ENCODE results near the gene ITIH3.

ITIH3 gene

DNA sequence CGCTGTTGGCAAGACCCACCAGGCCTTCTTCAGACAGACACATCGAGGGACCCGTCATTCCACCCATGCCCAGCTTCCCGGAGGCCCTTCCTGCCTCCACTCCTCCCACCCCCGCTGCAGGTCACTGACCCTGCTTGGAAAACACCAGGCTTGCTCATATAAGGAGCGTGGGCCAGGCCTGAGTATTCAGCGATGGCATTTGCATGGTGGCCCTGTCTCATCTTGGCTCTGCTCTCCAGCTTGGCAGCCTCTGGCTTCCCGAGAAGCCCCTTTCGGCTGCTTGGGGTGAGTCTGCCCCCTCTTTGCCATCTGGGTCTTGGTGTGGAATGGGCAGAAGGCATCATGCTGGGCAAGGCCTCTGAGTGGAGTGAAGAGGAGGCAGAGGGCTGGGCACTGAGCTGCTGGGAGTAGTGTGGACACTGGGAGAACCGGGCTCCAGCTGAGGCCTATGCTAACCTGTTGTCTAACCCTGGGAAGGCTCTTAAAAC is at the start of gene ITIH3:
ITIH3 (plus strand) TSS at position 185 of the 488 bp plus-strand sequence; CDS start at position 193, 8 bp downstream.
- H3K36me3 ChIP-seq (ENCODE audit: insufficient read depth, low read length), result no peaks in the 10 kb centered on the region
- H3K79me2 ChIP-seq (ENCODE audit: control insufficient read depth, insufficient read depth, low read length, unreplicated experiment), result no peaks in the 10 kb centered on the region
- H3K4me3 ChIP-seq (ENCODE audit: low read depth, low read length), result no peak within 1 kb of the TSS
- no peak within 1 kb of the TSS for H3K27ac ChIP-seq (ENCODE audit: low read depth, low read length)
- no peaks in the 10 kb centered on the region for H3K27me3 ChIP-seq (ENCODE audit: insufficient read depth, low read length)
- no peak within 1 kb of the TSS for H2AFZ ChIP-seq (ENCODE audit: low read length, unreplicated experiment)
- no peaks in the 10 kb centered on the region for H3K4me1 ChIP-seq (ENCODE audit: control insufficient read depth, insufficient read depth, low read length, unreplicated experiment)

GRCh38 chr3:52752045-52752660 is 42.4 kb upstream of the ITIH3 start:
- no peak overlapping the region for H3K27ac ChIP-seq (ENCODE audit: low read depth, low read length)
- no peak overlapping the region for H2AFZ ChIP-seq (ENCODE audit: low read length, unreplicated experiment)
- H3K79me2 ChIP-seq (ENCODE audit: control insufficient read depth, insufficient read depth, low read length, unreplicated experiment), result no peaks in the 10 kb centered on the region
- peaks cover 22% of the 10 kb centered on the region for H3K36me3 ChIP-seq (ENCODE audit: insufficient read depth, low read length)
- no peak overlapping the region for H3K4me3 ChIP-seq (ENCODE audit: low read depth, low read length)
- no peaks in the 10 kb centered on the region for H3K4me1 ChIP-seq (ENCODE audit: control insufficient read depth, insufficient read depth, low read length, unreplicated experiment)
- H3K27me3 ChIP-seq (ENCODE audit: insufficient read depth, low read length), result no peaks in the 10 kb centered on the region

DNA sequence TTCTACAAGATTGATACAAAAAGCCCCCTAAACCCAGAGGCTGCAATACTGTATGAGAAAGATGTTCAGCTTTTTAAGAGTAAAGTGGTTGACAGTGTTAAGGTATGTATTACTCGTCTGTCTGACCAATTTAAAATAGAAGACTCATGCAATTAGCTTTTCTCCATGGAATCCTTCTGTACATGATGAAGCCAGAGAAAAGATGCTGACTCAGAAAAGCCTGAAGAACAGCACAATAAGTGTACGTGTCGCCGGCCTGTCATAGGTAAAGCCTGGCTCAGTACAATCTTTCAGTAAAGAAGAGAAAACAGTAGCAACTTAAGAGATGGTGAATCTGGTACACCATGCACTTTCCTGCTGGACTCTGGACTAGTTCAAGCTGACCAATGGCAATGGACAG is 40.2 kb upstream of the ITIH3 start:
- Histone ChIP-seq H3K4me3 (ENCODE audit: low read depth, low read length) (no peak overlapping the region), H2AFZ (ENCODE audit: low read length, unreplicated experiment) (no peak overlapping the region), H3K79me2 (ENCODE audit: control insufficient read depth, insufficient read depth, low read length, unreplicated experiment) (no peaks in the 10 kb centered on the region), H3K36me3 (ENCODE audit: insufficient read depth, low read length) (peaks cover 21% of the 10 kb centered on the region), H3K4me1 (ENCODE audit: control insufficient read depth, insufficient read depth, low read length, unreplicated experiment) (no peaks in the 10 kb centered on the region), H3K27me3 (ENCODE audit: insufficient read depth, low read length) (no peaks in the 10 kb centered on the region), H3K27ac (ENCODE audit: low read depth, low read length) (no peak overlapping the region)

DNA sequence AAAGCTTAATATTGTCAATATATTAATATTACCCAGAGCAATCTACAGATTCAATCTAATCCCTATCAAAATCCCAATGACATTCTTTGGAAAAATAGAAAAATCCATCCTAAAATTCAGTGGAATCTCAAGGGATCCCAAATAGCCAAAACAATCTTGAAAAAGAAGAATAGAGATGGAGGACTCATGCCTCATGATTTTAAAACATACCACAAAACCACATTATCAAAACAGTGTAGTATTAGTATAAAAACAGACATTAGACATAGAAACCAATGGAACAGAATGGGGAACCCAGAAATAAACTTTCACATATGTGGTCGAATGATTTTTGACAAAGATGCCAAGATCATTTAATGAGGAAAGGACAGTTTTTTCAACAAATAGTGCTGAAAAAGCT is 38.5 kb upstream of the ITIH3 start:
- H3K36me3 ChIP-seq (ENCODE audit: insufficient read depth, low read length), result peaks cover 31% of the 10 kb centered on the region
- no peaks in the 10 kb centered on the region for H3K4me1 ChIP-seq (ENCODE audit: control insufficient read depth, insufficient read depth, low read length, unreplicated experiment)
- H3K27ac ChIP-seq (ENCODE audit: low read depth, low read length), result no peak overlapping the region
- no peak overlapping the region for H3K4me3 ChIP-seq (ENCODE audit: low read depth, low read length)
- H2AFZ ChIP-seq (ENCODE audit: low read length, unreplicated experiment), result no peak overlapping the region
- no peaks in the 10 kb centered on the region for H3K27me3 ChIP-seq (ENCODE audit: insufficient read depth, low read length)
- no peaks in the 10 kb centered on the region for H3K79me2 ChIP-seq (ENCODE audit: control insufficient read depth, insufficient read depth, low read length, unreplicated experiment)

- Histone ChIP-seq H3K27me3 (ENCODE audit: insufficient read depth, low read length) (no peaks in the 10 kb centered on the region), H3K79me2 (ENCODE audit: control insufficient read depth, insufficient read depth, low read length, unreplicated experiment) (no peaks in the 10 kb centered on the region), H2AFZ (ENCODE audit: low read length, unreplicated experiment) (no peak overlapping the region), H3K4me1 (ENCODE audit: control insufficient read depth, insufficient read depth, low read length, unreplicated experiment) (peaks cover 6% of the 10 kb centered on the region), H3K36me3 (ENCODE audit: insufficient read depth, low read length) (peaks cover 24% of the 10 kb centered on the region), H3K4me3 (ENCODE audit: low read depth, low read length) (no peak overlapping the region), H3K27ac (ENCODE audit: low read depth, low read length) (peak overlapping the region; percentile 49)
Measured at GRCh38 chr3:52763466-52763865, 31.1 kb upstream of the ITIH3 start.

- no peaks in the 10 kb centered on the region for H3K27me3 ChIP-seq (ENCODE audit: insufficient read depth, low read length)
- H3K79me2 ChIP-seq (ENCODE audit: control insufficient read depth, insufficient read depth, low read length, unreplicated experiment), result peaks cover 8% of the 10 kb centered on the region
- H3K4me1 ChIP-seq (ENCODE audit: control insufficient read depth, insufficient read depth, low read length, unreplicated experiment), result peaks cover 7% of the 10 kb centered on the region
- no peaks in the 10 kb centered on the region; the same call in 1 of the 2 replicates for H3K36me3 ChIP-seq (ENCODE audit: insufficient read depth, low read length)
- no peak overlapping the region for H3K27ac ChIP-seq (ENCODE audit: low read depth, low read length)
- peak overlapping the region; percentile 40 for H2AFZ ChIP-seq (ENCODE audit: low read length, unreplicated experiment)
- peak overlapping the region; percentile 82 for H3K4me3 ChIP-seq (ENCODE audit: low read depth, low read length)
Measured at GRCh38 chr3:52769786-52770455, 24.7 kb upstream of the ITIH3 start.

DNA sequence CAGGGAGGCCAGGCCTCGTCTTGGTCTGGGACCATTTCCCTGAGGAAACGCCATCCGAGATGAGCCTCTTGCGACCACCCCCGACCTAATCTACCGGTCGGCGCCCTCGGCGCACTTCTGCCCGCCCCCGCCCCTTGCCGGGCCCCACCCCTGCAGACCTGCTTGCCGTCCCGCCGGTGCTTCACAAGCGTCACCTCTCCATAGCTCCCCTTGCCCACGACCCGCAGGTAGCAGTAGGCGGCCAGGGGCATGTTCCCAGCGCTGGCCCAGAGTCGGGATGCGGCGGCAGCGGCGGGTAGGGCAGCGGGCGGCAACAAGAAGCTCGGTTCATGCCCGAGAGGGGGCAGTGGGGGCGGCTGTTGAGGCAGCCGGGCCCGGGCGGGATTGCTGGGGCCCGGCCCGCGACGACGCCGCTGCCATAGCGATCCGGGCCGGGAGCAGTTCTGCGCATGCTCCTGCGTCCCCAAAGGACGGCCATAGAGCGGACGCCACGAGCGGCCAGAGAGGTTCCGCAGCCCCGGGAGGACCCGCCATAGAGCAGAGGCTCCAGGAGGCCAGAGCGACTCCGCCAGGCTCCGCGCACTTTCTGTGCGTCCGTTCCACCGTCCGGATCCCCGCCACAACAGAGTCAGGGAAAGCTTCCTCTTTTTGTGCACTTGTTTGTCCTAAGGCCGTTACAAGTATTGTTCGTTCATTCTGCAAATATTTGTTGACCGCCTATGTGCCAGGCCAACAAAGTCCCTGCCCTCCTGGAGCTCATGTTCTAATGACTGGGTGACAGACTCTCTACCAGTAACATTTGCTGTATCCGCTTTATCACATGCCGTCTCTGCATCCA is 23.9 kb upstream of the ITIH3 start, which contains the start of gene NEK4:
NEK4 (minus strand) TSS at position 445 of the 838 bp plus-strand sequence; CDS start at position 251, 194 bp downstream.
- H2AFZ ChIP-seq (ENCODE audit: low read length, unreplicated experiment), result peak within 1 kb of the TSS; percentile 90
- no peak within 1 kb of the TSS for H3K27ac ChIP-seq (ENCODE audit: low read depth, low read length)
- no peaks in the 10 kb centered on the region for H3K27me3 ChIP-seq (ENCODE audit: insufficient read depth, low read length)
- H3K79me2 ChIP-seq (ENCODE audit: control insufficient read depth, insufficient read depth, low read length, unreplicated experiment), result peaks cover 8% of the 10 kb centered on the region
- H3K4me3 ChIP-seq (ENCODE audit: low read depth, low read length), result peak within 1 kb of the TSS; percentile 82
- H3K36me3 ChIP-seq (ENCODE audit: insufficient read depth, low read length), result no peaks in the 10 kb centered on the region; the same call in 1 of the 2 replicates
- H3K4me1 ChIP-seq (ENCODE audit: control insufficient read depth, insufficient read depth, low read length, unreplicated experiment), result peaks cover 7% of the 10 kb centered on the region

- H3K27me3 ChIP-seq (ENCODE audit: insufficient read depth, low read length), result no peaks in the 10 kb centered on the region
- H3K4me1 ChIP-seq (ENCODE audit: control insufficient read depth, insufficient read depth, low read length, unreplicated experiment), result peaks cover 7% of the 10 kb centered on the region
- H3K79me2 ChIP-seq (ENCODE audit: control insufficient read depth, insufficient read depth, low read length, unreplicated experiment), result peaks cover 8% of the 10 kb centered on the region
- H3K27ac ChIP-seq (ENCODE audit: low read depth, low read length), result no peak overlapping the region
- H2AFZ ChIP-seq (ENCODE audit: low read length, unreplicated experiment), result peak overlapping the region; percentile 90
- no peaks in the 10 kb centered on the region for H3K36me3 ChIP-seq (ENCODE audit: insufficient read depth, low read length)
- peak overlapping the region; percentile 82 for H3K4me3 ChIP-seq (ENCODE audit: low read depth, low read length)
Measured at GRCh38 chr3:52771334-52771681, 23.3 kb upstream of the ITIH3 start.

GRCh38 chr3:52771702-52772101 is 22.9 kb upstream of the ITIH3 start:
- Histone ChIP-seq H3K79me2 (ENCODE audit: control insufficient read depth, insufficient read depth, low read length, unreplicated experiment) (peaks cover 8% of the 10 kb centered on the region), H3K27ac (ENCODE audit: low read depth, low read length) (no peak overlapping the region), H3K36me3 (ENCODE audit: insufficient read depth, low read length) (no peaks in the 10 kb centered on the region), H3K4me1 (ENCODE audit: control insufficient read depth, insufficient read depth, low read length, unreplicated experiment) (peaks cover 7% of the 10 kb centered on the region), H2AFZ (ENCODE audit: low read length, unreplicated experiment) (peak overlapping the region; percentile 90), H3K27me3 (ENCODE audit: insufficient read depth, low read length) (no peaks in the 10 kb centered on the region), H3K4me3 (ENCODE audit: low read depth, low read length) (no peak overlapping the region)

DNA sequence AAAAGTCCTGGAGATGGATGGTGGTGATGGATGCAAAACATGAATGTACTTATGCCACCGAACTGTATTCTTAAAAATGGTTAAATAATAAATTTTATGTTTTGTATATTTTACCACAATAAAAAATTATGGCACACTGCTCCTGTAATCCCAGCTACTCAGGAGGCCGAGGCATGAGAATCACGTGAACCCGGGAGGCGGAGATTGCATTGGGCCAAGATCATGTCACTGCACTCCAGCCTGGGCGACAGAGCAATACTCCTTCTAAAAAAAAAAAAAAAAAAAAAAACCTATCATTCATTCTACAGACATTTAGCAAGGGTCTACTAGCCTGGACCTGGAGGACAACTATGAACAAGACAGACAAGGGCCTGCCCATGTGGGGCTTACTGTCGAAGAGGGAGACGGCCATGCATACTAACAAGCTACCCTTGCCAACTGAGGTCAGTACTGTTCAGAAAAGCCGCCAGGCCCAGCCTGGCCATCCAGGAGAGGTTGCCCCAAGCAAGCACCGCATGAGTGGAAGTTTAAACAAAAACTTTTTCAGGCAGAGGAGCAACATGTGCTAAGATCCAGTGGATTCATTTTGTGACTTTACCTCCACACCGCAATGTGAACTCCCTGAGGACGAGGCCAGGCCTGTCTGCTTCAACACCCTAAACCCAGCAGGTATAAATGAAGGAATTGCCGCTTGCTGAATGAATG is 21.1 kb upstream of the ITIH3 start:
- Histone ChIP-seq H3K27me3 (ENCODE audit: insufficient read depth, low read length) (peaks cover 4% of the 10 kb centered on the region; the same call in 1 of the 2 replicates), H3K36me3 (ENCODE audit: insufficient read depth, low read length) (no peaks in the 10 kb centered on the region), H2AFZ (ENCODE audit: low read length, unreplicated experiment) (no peak overlapping the region), H3K4me1 (ENCODE audit: control insufficient read depth, insufficient read depth, low read length, unreplicated experiment) (peaks cover 7% of the 10 kb centered on the region), H3K27ac (ENCODE audit: low read depth, low read length) (no peak overlapping the region), H3K79me2 (ENCODE audit: control insufficient read depth, insufficient read depth, low read length, unreplicated experiment) (peaks cover 8% of the 10 kb centered on the region), H3K4me3 (ENCODE audit: low read depth, low read length) (no peak overlapping the region)

All from ACC112 (cell line).